ENCODE measurements around the gene TNNI3K.

DNA sequence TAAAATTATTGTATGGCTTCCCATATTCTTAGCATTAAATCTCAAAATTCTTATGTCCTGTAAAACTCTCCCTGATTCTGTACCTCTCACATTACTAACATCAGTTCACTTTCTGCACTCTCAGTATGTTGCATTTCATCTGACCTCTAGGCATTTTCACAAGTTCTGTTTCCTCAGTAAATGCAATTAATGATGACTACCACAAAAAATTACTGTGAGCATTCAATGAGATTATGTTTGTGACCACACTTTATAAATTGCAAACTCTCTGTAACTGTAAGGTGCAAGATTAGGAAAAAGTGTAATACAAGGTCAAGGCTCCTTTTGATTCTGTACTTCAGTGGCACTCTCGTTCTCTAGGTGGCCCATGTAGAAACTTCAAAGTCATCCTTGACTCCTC is 216.8 kb downstream of the TNNI3K start:
- TF ChIP-seq, protein P1, sequence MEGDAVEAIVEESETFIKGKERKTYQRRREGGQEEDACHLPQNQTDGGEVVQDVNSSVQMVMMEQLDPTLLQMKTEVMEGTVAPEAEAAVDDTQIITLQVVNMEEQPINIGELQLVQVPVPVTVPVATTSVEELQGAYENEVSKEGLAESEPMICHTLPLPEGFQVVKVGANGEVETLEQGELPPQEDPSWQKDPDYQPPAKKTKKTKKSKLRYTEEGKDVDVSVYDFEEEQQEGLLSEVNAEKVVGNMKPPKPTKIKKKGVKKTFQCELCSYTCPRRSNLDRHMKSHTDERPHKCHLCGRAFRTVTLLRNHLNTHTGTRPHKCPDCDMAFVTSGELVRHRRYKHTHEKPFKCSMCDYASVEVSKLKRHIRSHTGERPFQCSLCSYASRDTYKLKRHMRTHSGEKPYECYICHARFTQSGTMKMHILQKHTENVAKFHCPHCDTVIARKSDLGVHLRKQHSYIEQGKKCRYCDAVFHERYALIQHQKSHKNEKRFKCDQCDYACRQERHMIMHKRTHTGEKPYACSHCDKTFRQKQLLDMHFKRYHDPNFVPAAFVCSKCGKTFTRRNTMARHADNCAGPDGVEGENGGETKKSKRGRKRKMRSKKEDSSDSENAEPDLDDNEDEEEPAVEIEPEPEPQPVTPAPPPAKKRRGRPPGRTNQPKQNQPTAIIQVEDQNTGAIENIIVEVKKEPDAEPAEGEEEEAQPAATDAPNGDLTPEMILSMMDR (conservative IDR thresholded peaks at IDR 0.05; ENCODE audit: low read depth, low read length) = no peak
- TF ChIP-seq EZH2phosphoT487 (IDR thresholded peaks at IDR 0.05; ENCODE audit: borderline replicate concordance, low read length) (no peak), EZH2 (IDR thresholded peaks at IDR 0.05; ENCODE audit: low read length, unreplicated experiment) (no peak)
